Activated CD4-positive, alpha-beta T cell treated with anti-CD3 and anti-CD28 coated beads, Interleukin-2, Interleukin-6, amounts not matched to agents 100 ng/mL and 50 ng/mL, durations not matched to agents 16 hours and 8 hours (primary cell): ENCODE measurements around the gene SPATA22.
"Not testable (repeated sequence)": the region's sequence is repeated elsewhere in the genome, so short reads cannot be mapped to it uniquely, and the experiment has no call there.

Experiments used
- DNase-seq: peaks from one replicate; pipeline ENCODE4 v3.0.0-alpha.2; 2020

The SPATA22 gene

GRCh38 chr17:3471599-3471998 lies at the start of gene SPATA22:
TSS of gene SPATA22 (minus strand) at chr17:3471819. CDS start at chr17:3469325, 2,494 bp downstream.
- DNase-seq: no peak

GRCh38 chr17:3519472-3519871 lies 47.9 kb upstream of the SPATA22 start:
- DNase-seq: not testable (repeated sequence)

- no peak for DNase-seq
Measured at GRCh38 chr17:3514873-3515272, 43.3 kb upstream of the SPATA22 start.

GRCh38 chr17:3514167-3514566 lies 42.5 kb upstream of the SPATA22 start:
- not testable (repeated sequence) for DNase-seq

GRCh38 chr17:3513305-3514035 lies 41.9 kb upstream of the SPATA22 start:
- DNase-seq: no peak

- DNase-seq: no peak
Measured at GRCh38 chr17:3512505-3513171, 41.0 kb upstream of the SPATA22 start.

- no peak for DNase-seq
Measured at GRCh38 chr17:3511852-3512504, 40.4 kb upstream of the SPATA22 start.

- no peak for DNase-seq
Measured at GRCh38 chr17:3510090-3510489, 38.5 kb upstream of the SPATA22 start.

GRCh38 chr17:3507869-3508268 lies 36.2 kb upstream of the SPATA22 start:
- no peak for DNase-seq

GRCh38 chr17:3507071-3507470 lies 35.5 kb upstream of the SPATA22 start:
- DNase-seq: no peak

GRCh38 chr17:3506054-3506453 lies 34.4 kb upstream of the SPATA22 start:
- no peak for DNase-seq

- DNase-seq: no peak
Measured at GRCh38 chr17:3505008-3505407, 33.4 kb upstream of the SPATA22 start.

GRCh38 chr17:3503285-3503684 lies 31.7 kb upstream of the SPATA22 start:
- DNase-seq: no peak

- DNase-seq: no peak
Measured at GRCh38 chr17:3502466-3502865, 30.8 kb upstream of the SPATA22 start.

- no peak for DNase-seq
Measured at GRCh38 chr17:3501344-3501743, 29.7 kb upstream of the SPATA22 start.

GRCh38 chr17:3497101-3497500 lies 25.5 kb upstream of the SPATA22 start:
- no peak for DNase-seq

- no peak for DNase-seq
Measured at GRCh38 chr17:3485481-3486068, 14.0 kb upstream of the SPATA22 start.

- DNase-seq: no peak
Measured at GRCh38 chr17:3482852-3483251, 11.2 kb upstream of the SPATA22 start.

GRCh38 chr17:3479988-3480387 lies 8.4 kb upstream of the SPATA22 start:
- DNase-seq: no peak

GRCh38 chr17:3475812-3476610 lies 4.4 kb upstream of the SPATA22 start, which contains the start of gene ASPA:
TSS of gene ASPA (plus strand) at chr17:3475997. CDS start at chr17:3476160, 163 bp downstream.
- no peak for DNase-seq

GRCh38 chr17:3475251-3475685 lies 3.6 kb upstream of the SPATA22 start:
- DNase-seq: no peak

- no peak for DNase-seq
Measured at GRCh38 chr17:3474212-3474611, 2.6 kb upstream of the SPATA22 start.

GRCh38 chr17:3472137-3472536 lies 518 bp upstream of the SPATA22 start:
- no peak for DNase-seq
